ENCODE data around the gene CSNK2B.
A peak's percentile ranks its signal among the peaks of the same experiment; 100 is the strongest.

The CSNK2B gene

DNA sequence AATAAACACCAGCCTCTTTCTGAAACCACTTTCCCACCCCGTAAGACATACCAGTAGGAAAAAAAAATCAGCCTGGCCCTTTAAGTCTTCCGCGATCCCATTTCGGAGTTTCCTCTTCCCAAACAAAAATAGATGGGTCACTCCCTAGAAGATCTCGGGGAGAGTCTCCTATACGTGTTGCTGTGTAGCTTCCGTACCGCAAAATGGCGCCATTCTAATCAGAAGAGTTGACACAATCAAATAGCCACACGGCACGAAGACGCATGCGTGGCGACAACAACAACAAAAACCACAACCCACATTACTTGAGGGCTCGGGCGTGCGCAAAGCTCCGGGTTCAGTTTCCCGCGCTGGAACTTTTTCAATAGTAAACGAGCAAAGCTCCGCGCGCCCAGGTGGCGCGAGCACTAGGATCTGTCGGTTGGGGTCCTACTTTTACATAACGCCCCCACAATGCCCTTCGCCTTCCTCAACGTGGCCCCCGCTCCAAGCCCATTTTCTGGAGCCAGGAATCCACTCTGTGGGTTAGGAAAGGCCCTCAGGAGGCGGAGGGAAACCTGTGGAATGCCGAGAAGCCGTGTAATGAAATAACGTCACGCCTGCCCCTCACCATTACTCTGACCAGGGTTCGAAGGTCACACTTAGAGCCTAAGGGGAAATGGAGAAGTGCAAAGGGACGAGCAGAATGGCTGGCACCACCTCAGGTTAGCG, 935 bp upstream of the CSNK2B start, which contains the start of gene GPANK1 (continued):
- TF ChIP-seq ZEB2 (tag by site-specific recombination; IDR thresholded peaks at IDR 0.05) (no peak; the same call in 1 of the 2 replicates), ZNF114 (tag by site-specific recombination; IDR thresholded peaks at IDR 0.05) (no peak), ZNF580 (tag by site-specific recombination; IDR thresholded peaks at IDR 0.05) (no peak), ZNF664 (tag by site-specific recombination; IDR thresholded peaks at IDR 0.05) (no peak), ZBTB26 (tag by site-specific recombination; optimal IDR thresholded peaks at IDR 0.05) (peak; percentile 87), GLI2 (tag by site-specific recombination; IDR thresholded peaks at IDR 0.05; ENCODE audit: borderline replicate concordance, low read depth) (no peak), ZNF473 (tag by site-specific recombination; IDR thresholded peaks at IDR 0.05) (no peak), ZNF157 (tag by site-specific recombination; IDR thresholded peaks at IDR 0.05) (no peak), ZNF777 (tag by site-specific recombination; IDR thresholded peaks at IDR 0.05; ENCODE audit: borderline replicate concordance) (no peak), TSHZ1 (tag by site-specific recombination; IDR thresholded peaks at IDR 0.05; ENCODE audit: borderline replicate concordance) (no peak), ZFP41 (tag by site-specific recombination; IDR thresholded peaks at IDR 0.05; ENCODE audit: borderline replicate concordance) (no peak), ZNF558 (tag by site-specific recombination; IDR thresholded peaks at IDR 0.05) (0 out of 2 replicates have a peak, but pooled peaks have one; percentile 37), KLF10 (tag by site-specific recombination; IDR thresholded peaks at IDR 0.05) (no peak; the same call in 1 of the 2 replicates), ZNF132 (tag by site-specific recombination; IDR thresholded peaks at IDR 0.05; ENCODE audit: borderline replicate concordance) (no peak), GLIS2 (tag by site-specific recombination; IDR thresholded peaks at IDR 0.05) (no peak; the same call in 1 of the 2 replicates), ZNF529 (tag by site-specific recombination; IDR thresholded peaks at IDR 0.05; ENCODE audit: insufficient replicate concordance) (no peak), ZNF311 (tag by site-specific recombination; IDR thresholded peaks at IDR 0.05; ENCODE audit: borderline replicate concordance) (no peak), ZNF621 (tag by site-specific recombination; IDR thresholded peaks at IDR 0.05) (no peak), RBAK (tag by site-specific recombination; IDR thresholded peaks at IDR 0.05) (no peak), ZNF626 (tag by site-specific recombination; IDR thresholded peaks at IDR 0.05) (no peak), ZNF843 (tag by site-specific recombination; IDR thresholded peaks at IDR 0.05) (no peak)
- TF ChIP-seq, protein P1, sequence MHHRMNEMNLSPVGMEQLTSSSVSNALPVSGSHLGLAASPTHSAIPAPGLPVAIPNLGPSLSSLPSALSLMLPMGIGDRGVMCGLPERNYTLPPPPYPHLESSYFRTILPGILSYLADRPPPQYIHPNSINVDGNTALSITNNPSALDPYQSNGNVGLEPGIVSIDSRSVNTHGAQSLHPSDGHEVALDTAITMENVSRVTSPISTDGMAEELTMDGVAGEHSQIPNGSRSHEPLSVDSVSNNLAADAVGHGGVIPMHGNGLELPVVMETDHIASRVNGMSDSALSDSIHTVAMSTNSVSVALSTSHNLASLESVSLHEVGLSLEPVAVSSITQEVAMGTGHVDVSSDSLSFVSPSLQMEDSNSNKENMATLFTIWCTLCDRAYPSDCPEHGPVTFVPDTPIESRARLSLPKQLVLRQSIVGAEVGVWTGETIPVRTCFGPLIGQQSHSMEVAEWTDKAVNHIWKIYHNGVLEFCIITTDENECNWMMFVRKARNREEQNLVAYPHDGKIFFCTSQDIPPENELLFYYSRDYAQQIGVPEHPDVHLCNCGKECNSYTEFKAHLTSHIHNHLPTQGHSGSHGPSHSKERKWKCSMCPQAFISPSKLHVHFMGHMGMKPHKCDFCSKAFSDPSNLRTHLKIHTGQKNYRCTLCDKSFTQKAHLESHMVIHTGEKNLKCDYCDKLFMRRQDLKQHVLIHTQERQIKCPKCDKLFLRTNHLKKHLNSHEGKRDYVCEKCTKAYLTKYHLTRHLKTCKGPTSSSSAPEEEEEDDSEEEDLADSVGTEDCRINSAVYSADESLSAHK (tag by site-specific recombination; IDR thresholded peaks at IDR 0.05) = no peak
- TF ChIP-seq, protein P2, sequence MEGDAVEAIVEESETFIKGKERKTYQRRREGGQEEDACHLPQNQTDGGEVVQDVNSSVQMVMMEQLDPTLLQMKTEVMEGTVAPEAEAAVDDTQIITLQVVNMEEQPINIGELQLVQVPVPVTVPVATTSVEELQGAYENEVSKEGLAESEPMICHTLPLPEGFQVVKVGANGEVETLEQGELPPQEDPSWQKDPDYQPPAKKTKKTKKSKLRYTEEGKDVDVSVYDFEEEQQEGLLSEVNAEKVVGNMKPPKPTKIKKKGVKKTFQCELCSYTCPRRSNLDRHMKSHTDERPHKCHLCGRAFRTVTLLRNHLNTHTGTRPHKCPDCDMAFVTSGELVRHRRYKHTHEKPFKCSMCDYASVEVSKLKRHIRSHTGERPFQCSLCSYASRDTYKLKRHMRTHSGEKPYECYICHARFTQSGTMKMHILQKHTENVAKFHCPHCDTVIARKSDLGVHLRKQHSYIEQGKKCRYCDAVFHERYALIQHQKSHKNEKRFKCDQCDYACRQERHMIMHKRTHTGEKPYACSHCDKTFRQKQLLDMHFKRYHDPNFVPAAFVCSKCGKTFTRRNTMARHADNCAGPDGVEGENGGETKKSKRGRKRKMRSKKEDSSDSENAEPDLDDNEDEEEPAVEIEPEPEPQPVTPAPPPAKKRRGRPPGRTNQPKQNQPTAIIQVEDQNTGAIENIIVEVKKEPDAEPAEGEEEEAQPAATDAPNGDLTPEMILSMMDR (tag by site-specific recombination; IDR thresholded peaks at IDR 0.05) = no peak; the same call in 1 of the 2 replicates
- TF ChIP-seq, protein P3, sequence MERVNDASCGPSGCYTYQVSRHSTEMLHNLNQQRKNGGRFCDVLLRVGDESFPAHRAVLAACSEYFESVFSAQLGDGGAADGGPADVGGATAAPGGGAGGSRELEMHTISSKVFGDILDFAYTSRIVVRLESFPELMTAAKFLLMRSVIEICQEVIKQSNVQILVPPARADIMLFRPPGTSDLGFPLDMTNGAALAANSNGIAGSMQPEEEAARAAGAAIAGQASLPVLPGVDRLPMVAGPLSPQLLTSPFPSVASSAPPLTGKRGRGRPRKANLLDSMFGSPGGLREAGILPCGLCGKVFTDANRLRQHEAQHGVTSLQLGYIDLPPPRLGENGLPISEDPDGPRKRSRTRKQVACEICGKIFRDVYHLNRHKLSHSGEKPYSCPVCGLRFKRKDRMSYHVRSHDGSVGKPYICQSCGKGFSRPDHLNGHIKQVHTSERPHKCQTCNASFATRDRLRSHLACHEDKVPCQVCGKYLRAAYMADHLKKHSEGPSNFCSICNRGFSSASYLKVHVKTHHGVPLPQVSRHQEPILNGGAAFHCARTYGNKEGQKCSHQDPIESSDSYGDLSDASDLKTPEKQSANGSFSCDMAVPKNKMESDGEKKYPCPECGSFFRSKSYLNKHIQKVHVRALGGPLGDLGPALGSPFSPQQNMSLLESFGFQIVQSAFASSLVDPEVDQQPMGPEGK (tag by site-specific recombination; IDR thresholded peaks at IDR 0.05) = peak; percentile 50
- TF ChIP-seq, protein P4, sequence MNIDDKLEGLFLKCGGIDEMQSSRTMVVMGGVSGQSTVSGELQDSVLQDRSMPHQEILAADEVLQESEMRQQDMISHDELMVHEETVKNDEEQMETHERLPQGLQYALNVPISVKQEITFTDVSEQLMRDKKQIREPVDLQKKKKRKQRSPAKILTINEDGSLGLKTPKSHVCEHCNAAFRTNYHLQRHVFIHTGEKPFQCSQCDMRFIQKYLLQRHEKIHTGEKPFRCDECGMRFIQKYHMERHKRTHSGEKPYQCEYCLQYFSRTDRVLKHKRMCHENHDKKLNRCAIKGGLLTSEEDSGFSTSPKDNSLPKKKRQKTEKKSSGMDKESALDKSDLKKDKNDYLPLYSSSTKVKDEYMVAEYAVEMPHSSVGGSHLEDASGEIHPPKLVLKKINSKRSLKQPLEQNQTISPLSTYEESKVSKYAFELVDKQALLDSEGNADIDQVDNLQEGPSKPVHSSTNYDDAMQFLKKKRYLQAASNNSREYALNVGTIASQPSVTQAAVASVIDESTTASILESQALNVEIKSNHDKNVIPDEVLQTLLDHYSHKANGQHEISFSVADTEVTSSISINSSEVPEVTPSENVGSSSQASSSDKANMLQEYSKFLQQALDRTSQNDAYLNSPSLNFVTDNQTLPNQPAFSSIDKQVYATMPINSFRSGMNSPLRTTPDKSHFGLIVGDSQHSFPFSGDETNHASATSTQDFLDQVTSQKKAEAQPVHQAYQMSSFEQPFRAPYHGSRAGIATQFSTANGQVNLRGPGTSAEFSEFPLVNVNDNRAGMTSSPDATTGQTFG (tag by site-specific recombination; IDR thresholded peaks at IDR 0.05; ENCODE audit: borderline replicate concordance) = no peak
